CD4-positive, alpha-beta T cell treated with Interleukin-15 for 1 hour (primary cell): ENCODE results near the gene FOXE1.

Experiments used
- DNase-seq: peaks from one replicate; pipeline ENCODE4 v3.0.0-alpha.2; 2020

The FOXE1 gene

GRCh38 chr9:97866848-97867247 is 13.8 kb downstream of the FOXE1 start:
- DNase-seq, result no peak

GRCh38 chr9:97868859-97869258 is 15.8 kb downstream of the FOXE1 start:
- DNase-seq, result no peak

- no peak for DNase-seq
Measured at GRCh38 chr9:97873425-97873824, 20.4 kb downstream of the FOXE1 start.

DNA sequence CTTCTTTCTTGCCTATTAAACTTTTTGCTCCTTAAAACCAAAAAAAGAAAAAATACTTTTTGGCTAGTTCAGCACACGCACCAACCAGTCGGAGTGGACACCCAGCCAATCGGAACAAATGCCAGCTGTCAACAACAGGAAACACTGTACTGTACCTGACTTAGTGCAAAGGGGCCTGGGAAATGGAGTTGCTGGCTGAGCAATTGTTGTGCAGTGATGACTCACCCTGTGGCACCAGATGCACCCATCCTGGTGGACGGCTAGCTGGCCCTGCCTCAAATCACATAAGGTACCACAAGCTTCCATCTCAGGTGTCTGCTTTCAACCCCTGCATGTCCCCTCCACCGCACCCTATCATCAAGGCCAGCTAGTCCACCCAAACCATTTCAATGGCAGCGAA is 20.9 kb downstream of the FOXE1 start:
- no peak for DNase-seq

GRCh38 chr9:97874624-97875023 is 21.6 kb downstream of the FOXE1 start:
- no peak for DNase-seq

GRCh38 chr9:97875111-97875510 is 22.1 kb downstream of the FOXE1 start:
- no peak for DNase-seq

- DNase-seq, result no peak
Measured at GRCh38 chr9:97876061-97876460, 23.0 kb downstream of the FOXE1 start.

GRCh38 chr9:97880336-97880735 is 27.3 kb downstream of the FOXE1 start:
- no peak for DNase-seq

GRCh38 chr9:97889941-97890887 is 37.2 kb downstream of the FOXE1 start:
- peak; percentile 35 for DNase-seq

DNA sequence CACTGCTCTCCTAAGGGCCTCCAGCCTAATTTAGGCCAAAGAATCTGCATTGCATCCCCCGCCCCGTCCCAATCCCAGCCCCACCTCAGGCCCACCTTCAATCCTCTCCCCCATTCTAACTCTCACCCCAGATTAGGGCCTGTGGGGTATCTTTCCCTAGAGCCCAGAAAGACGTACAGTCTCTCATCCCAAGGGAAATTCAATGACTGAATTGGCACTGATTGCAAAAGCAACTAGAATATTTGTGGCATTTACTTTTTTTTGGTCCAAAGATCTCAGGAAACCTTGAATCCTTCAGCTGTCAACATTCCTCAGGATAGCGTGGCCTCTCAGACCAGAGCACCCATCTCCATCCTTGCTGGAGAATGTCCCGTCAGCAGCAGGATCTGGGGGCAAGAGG is 38.7 kb downstream of the FOXE1 start:
- DNase-seq, result no peak

GRCh38 chr9:97892421-97892820 is 39.4 kb downstream of the FOXE1 start:
- DNase-seq, result no peak

GRCh38 chr9:97895211-97895610 is 42.2 kb downstream of the FOXE1 start:
- DNase-seq, result no peak

GRCh38 chr9:97895695-97896332 is 42.8 kb downstream of the FOXE1 start:
- DNase-seq, result no peak

DNA sequence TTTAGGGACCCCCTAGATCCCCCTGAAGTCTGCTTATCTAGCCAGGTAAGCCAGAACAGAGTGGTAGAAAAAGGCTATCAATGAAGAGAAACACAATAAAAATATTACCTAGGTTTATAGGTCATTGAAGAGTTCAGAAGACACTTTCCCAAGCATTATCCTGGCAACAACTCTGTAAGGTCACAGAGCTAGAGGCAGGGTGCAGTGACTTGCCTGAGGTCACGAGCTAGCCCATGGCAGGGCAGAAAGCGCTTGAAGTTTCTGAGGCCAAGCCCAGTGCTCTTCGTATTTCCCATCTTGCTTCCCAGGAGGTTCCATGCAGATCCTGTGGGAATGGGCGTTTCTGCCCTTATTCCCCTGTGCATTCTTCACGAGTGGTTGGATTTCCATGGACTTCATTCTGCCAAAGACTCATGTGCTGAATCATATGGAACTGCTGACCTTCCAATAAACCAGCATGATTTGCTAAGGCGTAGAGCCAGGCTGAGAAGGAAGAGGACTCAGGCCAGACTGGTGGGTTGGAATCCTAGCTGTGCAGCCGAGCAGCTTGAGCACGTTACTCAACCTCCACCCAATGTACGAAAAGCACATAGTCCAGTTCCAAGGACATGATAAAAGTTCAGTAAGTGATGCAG is 47.2 kb downstream of the FOXE1 start:
- DNase-seq, result no peak

DNA sequence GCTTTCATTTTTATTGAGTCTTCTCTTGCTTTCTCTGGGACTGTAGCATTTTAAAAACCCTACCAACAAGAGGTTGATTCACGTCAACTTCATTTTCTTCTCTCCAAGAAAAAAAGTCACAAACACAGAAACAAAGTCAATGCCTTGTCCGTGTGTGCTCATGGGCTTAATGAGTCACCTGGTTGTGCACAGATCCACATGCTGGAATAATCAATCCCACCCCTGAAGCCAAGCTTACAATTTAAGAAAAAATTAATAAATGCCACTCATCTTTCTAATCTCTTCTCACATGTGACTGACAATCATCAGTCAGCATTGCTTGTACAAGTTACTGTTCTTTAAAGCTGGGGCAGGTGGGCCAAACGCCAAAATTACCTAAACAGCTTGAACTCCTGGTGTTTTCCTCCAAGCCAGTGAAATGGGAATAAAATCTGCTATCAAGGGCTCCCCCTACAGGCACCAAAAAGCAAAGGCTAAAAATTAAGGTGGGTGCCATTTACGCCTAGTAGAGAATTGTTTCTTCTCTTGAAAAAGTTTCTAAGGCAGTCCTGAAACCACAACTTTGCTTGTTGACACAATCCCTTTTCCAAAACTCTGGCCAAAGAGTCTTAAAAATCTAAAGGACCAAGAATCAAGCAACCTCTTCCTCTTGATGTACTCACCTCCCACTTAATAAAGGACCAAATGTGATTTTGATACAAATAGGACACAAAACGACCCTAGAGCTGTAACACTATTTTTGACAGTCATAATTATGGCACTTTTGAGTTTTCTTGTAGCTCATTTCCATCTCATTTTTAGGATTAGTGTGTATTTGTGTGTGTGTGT is 47.9 kb downstream of the FOXE1 start:
- DNase-seq, result no peak

- no peak for DNase-seq
Measured at GRCh38 chr9:97903177-97903576, 50.2 kb downstream of the FOXE1 start.

DNA sequence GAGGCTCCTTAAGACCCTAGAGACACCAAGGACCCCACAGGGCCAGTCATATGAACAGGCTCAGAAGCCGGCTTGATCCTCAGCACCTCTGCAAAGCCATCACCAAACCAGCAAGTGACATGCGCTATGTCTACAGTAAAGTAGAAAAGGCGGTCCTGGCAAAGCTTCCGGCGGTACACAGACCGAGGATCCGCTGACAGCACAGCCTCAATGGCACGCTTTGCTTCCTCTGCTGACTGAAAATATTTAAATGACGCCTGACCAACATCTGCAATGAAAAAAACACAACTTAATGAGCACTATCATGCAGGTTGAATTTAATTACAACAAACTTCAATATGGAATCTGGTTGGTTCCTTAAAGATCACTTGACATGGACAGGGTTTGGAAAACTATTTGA is 51.7 kb downstream of the FOXE1 start:
- peak; percentile 45 for DNase-seq

DNA sequence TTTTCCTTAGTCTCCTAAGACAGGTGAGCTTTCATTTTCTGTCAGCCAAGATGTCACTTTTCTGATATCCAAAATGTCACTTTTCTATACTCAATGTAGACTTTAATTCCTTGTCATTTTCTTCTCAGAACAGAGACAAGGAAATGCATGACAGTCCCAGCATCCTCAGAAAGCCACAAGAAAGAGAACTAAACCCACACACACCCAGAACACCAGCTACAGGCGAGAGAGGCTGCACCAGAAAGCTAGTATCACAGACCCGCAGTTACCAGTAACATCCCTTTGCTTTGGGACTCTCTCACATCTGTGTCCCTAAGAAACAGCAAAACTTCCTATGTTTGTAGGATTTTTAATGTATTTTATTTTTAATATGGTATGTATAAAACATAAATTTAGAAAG is 52.2 kb downstream of the FOXE1 start:
- peak; percentile 71 for DNase-seq
